Amygdala (tissue), 56 donors: ENCODE measurements around the gene MRPS14.
A peak's percentile ranks its signal among the peaks of the same experiment; 100 is the strongest.
"Not testable (repeated sequence)": the region's sequence is repeated elsewhere in the genome, so short reads cannot be mapped to it uniquely, and the experiment has no call there.

ENCODE experiments used
- DNase-seq, 56 donors: peaks; one replicate each; lab custom pipeline; 2025; lab: John Stamatoyannopoulos, UW

The MRPS14 gene

GRCh38 chr1:175024773-175025172, 1.5 kb upstream of the MRPS14 start:
- DNase-seq, result no peak

- DNase-seq, result not testable (repeated sequence)
Measured at GRCh38 chr1:175023922-175024242, 657 bp upstream of the MRPS14 start.

GRCh38 chr1:175019524-175019923, 3.7 kb downstream of the MRPS14 start:
- DNase-seq, result no peak

GRCh38 chr1:175015243-175015642, 8.0 kb downstream of the MRPS14 start:
- no peak for DNase-seq

- no peak for DNase-seq
Measured at GRCh38 chr1:175013445-175013844, 9.8 kb downstream of the MRPS14 start.

- DNase-seq, result no peak
Measured at GRCh38 chr1:175009532-175009931, 13.7 kb downstream of the MRPS14 start.

GRCh38 chr1:175005085-175005783, 18.0 kb downstream of the MRPS14 start:
- DNase-seq, result no peak

- no peak for DNase-seq
Measured at GRCh38 chr1:175003521-175003920, 19.7 kb downstream of the MRPS14 start.

- no peak for DNase-seq
Measured at GRCh38 chr1:175002910-175003517, 20.2 kb downstream of the MRPS14 start.

- no peak for DNase-seq
Measured at GRCh38 chr1:175000697-175001187, 22.5 kb downstream of the MRPS14 start.

GRCh38 chr1:174999936-175000696, 23.1 kb downstream of the MRPS14 start, which contains the start of gene CACYBP:
TSS of gene CACYBP (plus strand) at chr1:174999947. CDS start at chr1:175000181, 234 bp downstream.
- DNase-seq, result peak in 31 of 56 donors; percentile 32 to 75 (median 57)

GRCh38 chr1:174999216-174999935, 23.8 kb downstream of the MRPS14 start:
- peak; percentile 93 to 100 (median 98) for DNase-seq

GRCh38 chr1:174998569-174999215, 24.5 kb downstream of the MRPS14 start:
- peak in 14 of 56 donors; percentile 4 to 70 (median 31) for DNase-seq

GRCh38 chr1:174997041-174997440, 26.2 kb downstream of the MRPS14 start:
- no peak for DNase-seq

- no peak for DNase-seq
Measured at GRCh38 chr1:174996476-174996875, 26.7 kb downstream of the MRPS14 start.

- no peak for DNase-seq
Measured at GRCh38 chr1:174995916-174996315, 27.3 kb downstream of the MRPS14 start.

- DNase-seq, result no peak
Measured at GRCh38 chr1:174995121-174995520, 28.1 kb downstream of the MRPS14 start.

GRCh38 chr1:174991473-174991872, 31.8 kb downstream of the MRPS14 start:
- DNase-seq, result no peak

- peak in 1 of 56 donors; percentile 28 for DNase-seq
Measured at GRCh38 chr1:174990382-174990999, 32.7 kb downstream of the MRPS14 start.
